Measurements from ENCODE around the gene TESK1.

Gene TESK1

DNA sequence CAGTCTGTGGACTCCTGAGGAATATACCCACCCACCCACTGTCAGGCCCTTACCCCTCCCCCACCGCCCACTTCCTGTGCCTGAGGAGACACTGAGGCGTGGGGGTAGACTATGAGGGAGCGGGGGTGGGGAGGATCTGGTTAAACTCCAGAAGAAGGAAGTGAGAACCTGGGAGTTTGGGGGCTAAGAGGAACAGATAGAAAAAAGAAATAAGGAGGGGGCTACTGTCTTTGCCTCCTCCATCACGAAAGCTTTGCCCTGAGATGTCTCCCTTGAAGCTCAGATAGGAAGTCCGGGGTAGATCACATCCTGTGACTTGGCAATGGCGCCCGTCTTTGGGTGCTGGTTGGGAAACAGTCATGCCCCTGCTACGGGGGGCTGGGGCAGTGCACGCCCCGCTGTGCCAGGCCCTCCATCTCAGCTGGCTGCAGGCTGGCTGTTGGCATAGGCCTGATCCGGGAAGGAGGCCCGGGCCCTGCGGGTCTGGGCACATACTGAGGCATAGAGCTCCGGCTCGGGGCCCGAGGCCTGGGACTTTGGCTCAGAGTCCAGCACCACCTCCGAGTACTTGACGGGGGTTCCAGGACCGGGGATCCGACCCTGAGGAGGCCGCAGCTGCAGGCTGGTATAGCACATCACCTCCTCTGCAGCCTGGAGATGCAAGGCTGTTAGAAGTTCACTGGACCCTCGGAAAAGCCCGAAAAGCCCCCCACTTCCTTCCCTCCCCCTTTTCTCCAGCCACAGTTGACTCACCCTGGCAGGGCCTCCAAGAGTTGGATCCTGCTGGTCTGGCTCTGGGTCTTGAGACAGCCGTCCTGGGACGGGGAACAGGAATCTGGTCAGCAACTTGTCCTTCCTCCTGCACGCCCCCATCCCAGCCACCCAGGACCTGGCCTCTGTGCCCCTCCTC is 44.6 kb downstream of the TESK1 start:
- peak in 1 of 2 donors; percentile 46 for DNase-seq

DNA sequence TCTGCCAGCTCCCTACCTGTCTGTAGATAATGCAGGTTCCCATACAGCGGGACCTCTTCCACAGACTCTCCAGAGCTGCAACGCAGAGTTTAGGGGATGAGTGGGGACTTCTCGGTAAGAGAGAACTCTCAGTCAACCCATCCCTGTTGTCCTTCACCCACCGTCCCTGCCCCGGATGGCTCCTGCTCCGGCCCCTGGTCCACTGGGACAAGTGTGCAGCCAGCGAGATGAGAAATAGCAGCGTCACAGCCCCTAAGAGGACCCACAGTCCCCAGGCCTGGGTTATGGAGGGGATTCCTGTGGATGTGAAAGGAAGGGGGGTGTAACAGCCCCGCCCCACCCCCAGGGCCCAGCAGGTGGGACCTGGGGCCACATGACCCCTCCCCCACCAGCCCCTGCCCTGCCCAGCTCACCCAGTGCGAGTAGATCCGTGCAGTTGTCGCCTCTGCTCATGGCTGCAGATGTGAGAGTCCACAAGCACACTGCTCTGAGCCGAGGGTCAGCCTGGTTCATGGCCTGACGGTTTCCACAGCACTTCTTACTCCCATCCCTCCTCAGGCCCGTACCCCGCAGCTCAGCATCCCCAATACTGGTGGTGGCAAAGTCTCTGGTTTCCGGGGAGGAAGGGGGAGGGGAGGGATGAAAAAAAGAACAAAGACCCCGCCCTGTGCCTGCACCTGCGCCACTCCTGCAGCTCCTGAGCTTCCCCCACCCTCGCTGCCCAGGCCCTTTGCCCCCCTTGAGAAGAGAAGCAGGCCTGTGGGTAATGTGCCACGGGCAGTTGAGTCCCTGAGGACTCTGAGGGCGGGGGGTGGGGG is 45.5 kb downstream of the TESK1 start, which contains the start of gene SIT1:
Gene SIT1, minus strand, starts transcription at position 591 of the 818 bp plus-strand sequence. Its CDS starts 78 bp downstream, at position 513.
- peak; percentile 29 to 50 for DNase-seq

DNA sequence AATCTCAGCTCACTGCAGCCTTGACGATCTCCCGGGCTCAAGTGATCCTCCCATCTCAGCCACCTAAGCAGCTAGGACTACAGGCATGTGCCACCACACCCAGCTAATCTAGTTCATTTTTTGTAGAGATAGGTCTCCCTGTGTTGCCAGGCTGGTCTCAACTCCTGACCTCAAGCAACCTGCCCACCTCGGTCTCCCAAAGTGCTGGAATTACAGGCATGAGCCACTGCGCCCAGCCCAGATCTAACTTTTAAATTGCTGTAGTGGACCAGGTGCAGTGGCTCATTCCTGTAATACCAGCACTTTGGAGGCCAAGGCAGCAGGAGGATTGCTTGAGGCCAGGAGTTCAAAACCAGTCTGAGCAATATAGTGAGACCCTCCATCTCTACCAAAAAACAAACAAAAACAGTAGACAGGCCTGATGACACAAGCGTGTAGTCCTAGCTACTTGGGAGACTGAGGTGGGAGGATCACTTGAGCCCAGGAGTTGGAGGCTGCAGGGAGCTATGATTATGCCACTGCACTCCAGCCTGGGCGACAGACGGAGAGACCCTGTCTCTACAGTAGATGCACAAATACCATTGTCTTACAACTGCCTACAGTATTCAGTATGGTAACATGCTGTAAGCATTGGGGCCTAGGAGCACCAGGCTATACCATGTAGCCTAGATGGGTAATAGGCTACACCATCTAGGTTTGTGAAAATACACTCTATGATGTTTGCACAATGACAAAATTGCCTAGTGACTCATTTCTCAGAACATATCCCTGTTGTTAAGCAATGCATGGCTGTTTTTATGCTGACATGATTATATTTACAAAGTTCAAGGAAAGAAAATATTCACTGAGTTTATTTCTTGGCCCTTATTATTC is 47.1 kb downstream of the TESK1 start:
- DNase-seq, result no peak

- no peak for DNase-seq
These were observed 47.8 kb downstream of the TESK1 start for GRCh38 chr9:35652829-35653209.

DNA sequence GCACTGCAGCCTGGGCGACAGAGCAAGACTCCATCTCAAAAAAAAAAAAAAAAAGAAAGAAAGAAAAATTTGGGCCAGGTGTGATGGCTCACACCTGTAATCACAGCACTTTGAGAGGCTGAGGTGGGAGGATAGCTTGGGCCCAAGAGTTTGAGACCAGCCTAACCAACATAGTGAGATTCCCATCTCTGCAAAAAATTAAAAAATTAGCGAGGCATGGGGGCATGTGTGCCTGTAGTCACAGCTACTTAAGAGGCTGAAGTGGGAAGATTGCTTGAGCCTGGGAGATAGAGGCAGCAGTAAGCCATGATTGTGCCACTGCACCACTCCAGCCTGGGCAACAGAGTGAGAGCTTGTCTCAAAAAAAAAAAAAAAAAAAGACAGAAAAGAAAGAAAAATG is 48.5 kb downstream of the TESK1 start:
- DNase-seq, result no peak

- DNase-seq, result no peak
These were observed 51.3 kb downstream of the TESK1 start for GRCh38 chr9:35656348-35656747.

DNA sequence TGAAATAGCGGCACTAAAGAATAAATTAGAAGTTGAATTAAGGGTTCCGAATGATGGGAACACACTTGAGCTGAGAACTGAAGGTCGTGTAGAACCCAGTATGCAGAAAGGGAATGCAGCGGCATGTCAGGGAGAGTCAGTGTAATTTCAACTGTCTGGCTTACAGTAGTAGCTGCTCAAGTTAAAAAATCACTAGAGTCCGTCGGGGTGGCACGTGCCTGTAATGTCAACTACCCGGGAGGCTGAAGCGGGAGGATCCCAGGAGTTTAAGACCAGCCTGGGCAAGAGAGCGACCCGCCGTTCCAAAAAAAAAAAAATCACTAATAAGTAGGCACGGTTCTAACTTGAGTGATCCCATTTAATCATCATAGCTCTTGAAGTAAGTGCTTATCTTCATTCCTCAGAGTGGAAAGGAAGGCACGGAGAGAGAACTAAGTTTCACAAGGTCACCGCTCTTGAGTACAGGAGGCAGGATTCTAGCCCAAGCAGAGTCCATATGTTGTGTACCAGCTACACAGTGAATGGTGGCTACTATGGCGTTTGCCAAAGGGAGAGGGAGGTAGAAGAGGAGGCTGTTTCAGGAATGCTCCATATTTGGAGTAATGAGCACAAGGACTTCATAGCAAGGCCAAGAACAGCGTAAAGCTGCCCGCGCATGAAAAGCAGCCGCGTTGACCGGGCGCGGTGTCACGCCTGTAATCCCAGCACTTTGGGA is 51.9 kb downstream of the TESK1 start:
- DNase-seq, result no peak

DNA sequence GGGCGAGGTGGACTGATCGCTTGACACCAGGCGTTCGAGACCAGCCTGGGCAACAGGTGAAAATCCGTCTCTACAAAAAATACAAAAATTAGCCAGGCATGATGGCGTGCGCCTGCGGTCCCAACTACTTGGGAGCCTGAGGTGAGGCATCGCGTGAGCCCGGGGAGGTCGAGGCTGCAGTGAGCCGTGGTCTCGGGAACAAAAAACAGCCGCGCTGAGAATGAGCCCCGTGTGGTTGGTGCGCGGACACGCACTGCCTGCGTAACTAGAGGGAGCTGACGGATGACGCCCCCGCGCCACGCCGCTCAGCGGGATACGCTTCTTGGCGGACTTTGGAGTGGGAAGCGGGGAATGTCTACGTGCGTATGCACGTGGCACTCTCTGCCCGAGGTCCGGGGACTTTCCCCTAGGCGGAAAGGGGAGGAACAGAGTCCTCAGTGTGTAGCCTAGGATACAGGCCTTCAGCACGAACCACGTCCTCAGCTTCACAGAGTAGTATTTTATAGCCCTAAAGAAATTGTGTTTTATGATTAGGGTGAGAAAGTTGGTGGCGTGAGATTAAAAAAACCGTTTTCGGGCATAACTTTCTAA is 52.6 kb downstream of the TESK1 start, which contains the start of gene RMRP:
Gene RMRP, minus strand, starts transcription at position 474 of the 591 bp plus-strand sequence.
- peak; percentile 93 to 94 for DNase-seq

DNA sequence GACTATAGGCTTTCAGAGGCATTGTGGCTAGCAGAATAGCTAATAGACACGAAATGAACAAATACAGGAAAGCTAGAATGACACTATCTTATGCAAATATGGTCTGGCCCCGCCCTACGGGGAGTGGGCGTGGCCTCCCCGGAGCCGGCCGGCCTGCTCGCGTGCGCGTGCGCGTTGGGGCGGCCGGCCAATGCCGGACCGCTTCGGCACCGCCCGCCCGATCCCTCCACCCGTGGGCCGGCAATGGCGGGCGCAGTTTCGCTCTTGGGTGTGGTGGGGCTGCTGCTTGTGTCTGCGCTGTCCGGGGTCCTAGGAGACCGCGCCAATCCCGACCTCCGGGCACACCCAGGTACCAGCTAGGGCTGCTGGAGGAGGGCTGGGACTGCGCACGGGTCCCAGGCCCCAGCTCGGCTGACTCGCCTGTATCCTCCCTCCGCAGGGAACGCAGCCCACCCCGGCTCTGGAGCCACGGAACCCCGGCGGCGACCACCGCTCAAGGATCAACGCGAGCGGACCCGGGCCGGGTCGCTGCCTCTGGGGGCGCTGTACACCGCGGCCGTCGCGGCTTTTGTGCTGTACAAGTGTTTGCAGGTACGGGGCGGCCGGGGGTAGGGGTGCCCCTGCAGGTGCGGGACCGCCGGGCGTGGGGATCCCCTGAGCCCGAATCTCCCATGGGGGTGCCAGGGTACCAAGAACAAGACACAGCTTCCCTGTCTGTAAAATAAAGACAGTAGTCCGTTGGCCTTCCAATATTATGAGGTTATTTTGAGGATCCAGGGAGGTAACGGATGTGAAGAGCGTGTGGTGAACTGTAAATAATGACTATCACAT is 53.3 kb downstream of the TESK1 start, which contains the start of gene CCDC107:
Gene CCDC107, plus strand, starts transcription at position 156 of the 831 bp plus-strand sequence. Its CDS starts 88 bp downstream, at position 244.
- DNase-seq, result peak; percentile 86

- DNase-seq, result no peak
These were observed 53.8 kb downstream of the TESK1 start for GRCh38 chr9:35658968-35659220.

DNA sequence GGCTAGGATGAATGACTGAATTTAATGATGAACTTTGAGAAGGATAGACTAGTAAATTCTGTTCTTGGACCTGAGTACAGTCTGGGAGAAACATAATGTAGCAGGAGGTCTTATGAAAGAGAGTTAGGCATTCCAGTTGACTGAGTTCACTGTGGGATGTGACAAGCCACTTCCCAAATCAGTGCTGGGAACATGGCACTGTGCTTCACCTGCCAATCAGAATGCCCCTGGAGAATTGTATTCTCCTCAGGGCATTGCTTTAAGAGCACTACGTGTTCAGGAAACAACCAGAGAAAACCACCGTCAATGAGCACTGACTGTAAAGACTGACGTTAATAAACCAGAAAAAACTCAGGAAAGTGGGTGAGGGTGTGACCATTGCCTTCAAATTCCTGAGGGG is 54.3 kb downstream of the TESK1 start:
- DNase-seq, result no peak
